A673 (cell line): ENCODE results near the gene OSBPL8.

Experiments
- CTCF ChIP-seq: fragments of 300-800, 200-600 bp; sonication (generic); conservative IDR thresholded peaks from 2 replicates; pipeline ENCODE4 v1.5.1; 2017; ENCODE audit warnings: low read depth, mild to moderate bottlenecking, antibody characterized with exemption, low read length, moderate library complexity, mixed read lengths
- EZH2 ChIP-seq: fragments of 200-600 bp; sonication (generic); IDR thresholded peaks from 2 replicates; pipeline ENCODE4 v1.6.1; 2017; ENCODE audit warnings: borderline replicate concordance, low read depth, mild to moderate bottlenecking, mixed read lengths, antibody characterized with exemption, low read length; ENCODE audit not compliant: poor library complexity, severe bottlenecking

- TF ChIP-seq EZH2 = no peak
- no peak for TF ChIP-seq CTCF
Measured at GRCh38 chr12:76489737-76490136, 69.8 kb downstream of the OSBPL8 start.
